Raji (cell line): ENCODE results near the gene FAM156B.
A peak's percentile ranks its signal among the peaks of the same experiment; 100 is the strongest.
"Not testable (repeated sequence)": the region's sequence is repeated elsewhere in the genome, so short reads cannot be mapped to it uniquely, and the experiment has no call there.

ENCODE experiments used
- POLR2A ChIP-seq: IDR thresholded peaks from 2 replicates; pipeline ENCODE4 v1.6.1; 2011; ENCODE audit warnings: low read depth, low read length, control low read depth; ENCODE audit not compliant: insufficient read depth

The FAM156B gene, protein sequence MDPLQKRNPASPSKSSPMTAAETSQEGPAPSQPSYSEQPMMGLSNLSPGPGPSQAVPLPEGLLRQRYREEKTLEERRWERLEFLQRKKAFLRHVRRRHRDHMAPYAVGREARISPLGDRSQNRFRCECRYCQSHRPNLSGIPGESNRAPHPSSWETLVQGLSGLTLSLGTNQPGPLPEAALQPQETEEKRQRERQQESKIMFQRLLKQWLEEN

DNA sequence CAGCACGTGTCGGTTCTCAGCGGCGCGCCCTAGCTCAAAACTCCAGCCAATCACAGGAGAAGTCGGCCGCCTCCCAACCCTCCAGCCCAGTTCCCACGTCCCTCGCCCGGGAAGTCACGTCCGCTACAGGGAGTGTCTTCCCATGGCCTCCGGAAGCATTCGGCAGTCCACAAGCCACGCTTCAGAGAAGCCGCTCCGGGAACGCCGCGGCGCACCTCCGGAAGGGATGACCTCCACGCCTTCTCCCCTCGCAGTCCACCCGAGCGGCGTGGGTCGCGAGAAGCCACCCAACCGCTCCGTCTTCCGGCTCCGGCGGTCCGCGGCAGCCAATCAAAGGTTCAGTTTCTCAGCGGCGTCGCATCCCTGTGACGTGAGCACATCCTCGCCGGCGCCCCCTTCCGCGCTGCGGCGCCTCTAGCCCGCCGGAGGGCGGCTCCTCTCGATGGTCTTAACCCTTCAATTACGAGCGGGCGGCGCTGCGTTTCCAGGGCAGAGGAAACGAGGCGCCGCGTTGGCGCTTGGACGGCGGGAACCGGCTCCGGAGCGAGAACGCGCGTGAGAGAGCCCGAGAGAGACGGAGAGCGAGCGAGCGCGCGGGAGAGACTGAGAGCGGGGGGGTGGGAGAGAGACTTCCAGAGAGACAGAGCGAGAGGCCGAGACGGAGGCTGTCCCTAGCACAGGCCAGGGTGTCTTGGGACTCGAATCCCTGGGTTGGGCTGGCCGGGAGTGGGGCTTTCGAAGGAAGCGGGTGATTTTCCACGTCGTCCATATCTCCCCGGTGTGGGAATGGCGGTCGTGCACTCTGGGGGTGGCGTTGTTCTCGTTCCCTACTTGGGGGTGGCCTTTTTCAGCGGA is at the start of gene FAM156B:
Gene FAM156B (plus strand): TSS at position 476 of the 855 bp plus-strand sequence. CDS start 9,896 bp downstream, outside the sequence.
- TF ChIP-seq POLR2A: not testable (repeated sequence)

GRCh38 chrX:52852110-52852860 is 44.8 kb upstream of the FAM156B start:
- no peak for TF ChIP-seq POLR2A

GRCh38 chrX:52865343-52865998 is 31.7 kb upstream of the FAM156B start:
- no peak for TF ChIP-seq POLR2A

GRCh38 chrX:52867610-52868348 is 29.4 kb upstream of the FAM156B start, which contains the start of gene XAGE3:
Gene XAGE3 (minus strand): TSS chrX:52868083. CDS start chrX:52867133, 950 bp downstream.
- TF ChIP-seq POLR2A: no peak

GRCh38 chrX:52870046-52870445 is 27.1 kb upstream of the FAM156B start:
- TF ChIP-seq POLR2A: no peak

GRCh38 chrX:52874661-52875060 is 22.5 kb upstream of the FAM156B start:
- TF ChIP-seq POLR2A: no peak

DNA sequence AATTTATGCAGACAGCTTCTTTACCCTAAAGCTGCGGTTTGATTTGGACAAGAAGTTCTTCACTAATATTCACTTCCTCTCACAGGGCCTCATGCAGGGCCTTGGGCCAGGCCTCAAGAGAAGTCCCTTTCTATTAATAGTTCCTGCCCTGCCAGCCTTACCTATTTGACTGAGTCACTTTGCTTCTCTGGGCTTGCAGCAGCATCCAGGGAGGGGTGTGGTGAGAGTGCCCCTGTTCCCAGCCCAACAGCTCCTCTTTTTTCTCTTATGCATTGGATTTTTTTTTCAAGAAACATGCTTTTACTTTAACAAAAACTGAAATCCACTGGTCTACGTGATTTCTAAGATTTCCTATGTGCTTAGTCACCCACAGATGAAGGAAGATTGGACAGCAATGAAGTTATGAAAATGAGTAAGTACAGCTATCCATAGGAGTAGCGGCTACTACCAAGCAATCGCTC is 26.7 kb downstream of the FAM156B start:
- no peak for TF ChIP-seq POLR2A

DNA sequence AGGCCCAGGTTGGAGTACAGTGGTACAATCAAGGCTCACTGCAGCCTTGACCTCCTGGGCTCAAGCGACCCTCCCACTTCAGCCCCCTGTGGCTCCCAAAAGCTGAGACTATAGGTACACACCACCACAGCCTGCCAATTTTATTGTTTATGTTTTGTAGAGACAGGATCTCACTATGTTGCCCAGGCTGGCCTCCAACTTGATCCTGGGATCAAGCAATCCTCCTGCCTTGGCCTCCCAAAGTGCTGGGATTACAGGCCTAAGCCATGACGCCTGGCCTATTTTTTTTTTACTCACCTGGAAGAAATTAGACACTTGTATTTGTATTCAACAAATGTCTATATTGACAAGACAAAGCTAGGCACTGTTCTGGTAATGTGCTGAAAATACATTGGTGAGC is 36.1 kb downstream of the FAM156B start:
- no peak for TF ChIP-seq POLR2A

DNA sequence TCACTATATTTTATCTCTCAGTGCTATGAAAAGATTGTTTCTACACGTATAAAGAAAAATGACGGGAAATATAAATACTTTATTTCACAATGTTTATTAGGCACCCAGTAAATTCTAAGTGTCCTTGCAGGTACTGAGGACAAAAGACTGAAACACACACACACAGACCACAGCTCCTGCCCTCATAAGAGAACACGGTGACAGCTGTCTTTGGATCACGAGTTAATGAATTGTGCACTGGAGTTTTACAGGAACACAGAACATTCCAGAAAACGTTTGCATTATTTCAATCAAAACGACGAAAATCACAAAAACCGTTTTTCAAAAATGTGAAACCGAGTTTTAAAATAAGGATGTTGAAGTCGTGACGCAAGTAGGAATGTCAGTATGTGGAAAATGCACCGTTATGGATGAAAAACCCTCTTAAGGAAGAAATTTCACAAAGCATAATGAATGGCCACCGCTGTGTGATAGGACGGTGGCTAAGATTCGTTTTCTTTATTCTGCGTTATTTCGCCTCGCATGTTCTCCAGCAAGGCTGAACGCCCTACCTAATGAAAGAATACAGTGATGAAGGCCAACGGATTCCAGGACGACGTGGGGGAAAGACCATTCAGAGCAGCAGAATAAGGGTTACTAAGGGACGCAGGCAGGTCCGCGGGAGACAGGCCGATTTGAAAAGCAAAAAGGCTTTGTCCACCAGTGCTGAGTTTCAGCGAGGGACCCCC is 37.0 kb downstream of the FAM156B start:
- TF ChIP-seq POLR2A: no peak

DNA sequence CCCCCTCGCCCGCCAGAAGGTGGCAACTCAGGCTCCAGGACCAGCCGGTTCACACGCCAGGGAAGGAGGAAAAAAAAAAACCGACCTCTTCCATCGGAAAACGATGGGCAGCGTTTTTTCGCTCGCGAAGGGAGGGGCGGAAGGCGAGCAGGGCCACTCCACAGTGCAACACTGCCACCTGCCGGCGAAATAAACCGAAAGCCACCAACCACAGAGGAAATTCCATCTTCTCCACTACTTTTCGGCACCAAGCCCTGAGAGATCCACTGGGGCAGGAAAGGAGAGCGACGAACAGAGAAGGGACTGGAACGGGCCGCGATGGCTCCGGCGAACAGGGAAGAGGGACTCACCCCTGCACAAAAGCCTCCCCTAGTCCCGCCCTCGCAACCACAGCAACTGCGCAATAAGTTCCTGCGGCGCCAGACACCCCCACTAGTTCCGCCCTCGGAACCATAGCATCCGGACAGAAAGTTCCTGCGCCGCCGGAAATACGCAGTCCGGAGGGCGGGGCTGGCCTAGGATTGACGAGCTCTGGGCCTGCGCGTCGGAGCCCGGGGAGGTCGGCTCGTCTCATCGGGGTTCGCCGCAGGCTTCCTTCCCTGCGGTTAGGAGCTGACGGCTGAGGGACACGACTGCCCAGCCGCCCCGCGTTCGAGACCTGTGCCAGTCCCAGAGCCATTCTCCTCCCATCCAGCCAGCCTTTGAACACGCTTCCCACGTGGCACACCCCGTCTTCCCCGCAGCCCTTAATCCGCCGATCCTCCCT is 37.8 kb downstream of the FAM156B start:
- peak; percentile 77 for TF ChIP-seq POLR2A
